ENCODE results near the gene FKBP5. TPM values are rescaled to one million over a fixed set of nuclear protein-coding genes. Genes with fewer than 3 reads are reported as not detected.

Gene FKBP5
- total RNA-seq, 2 experiments from 2014 or later, result 42.5 to 79.1 TPM

DNA sequence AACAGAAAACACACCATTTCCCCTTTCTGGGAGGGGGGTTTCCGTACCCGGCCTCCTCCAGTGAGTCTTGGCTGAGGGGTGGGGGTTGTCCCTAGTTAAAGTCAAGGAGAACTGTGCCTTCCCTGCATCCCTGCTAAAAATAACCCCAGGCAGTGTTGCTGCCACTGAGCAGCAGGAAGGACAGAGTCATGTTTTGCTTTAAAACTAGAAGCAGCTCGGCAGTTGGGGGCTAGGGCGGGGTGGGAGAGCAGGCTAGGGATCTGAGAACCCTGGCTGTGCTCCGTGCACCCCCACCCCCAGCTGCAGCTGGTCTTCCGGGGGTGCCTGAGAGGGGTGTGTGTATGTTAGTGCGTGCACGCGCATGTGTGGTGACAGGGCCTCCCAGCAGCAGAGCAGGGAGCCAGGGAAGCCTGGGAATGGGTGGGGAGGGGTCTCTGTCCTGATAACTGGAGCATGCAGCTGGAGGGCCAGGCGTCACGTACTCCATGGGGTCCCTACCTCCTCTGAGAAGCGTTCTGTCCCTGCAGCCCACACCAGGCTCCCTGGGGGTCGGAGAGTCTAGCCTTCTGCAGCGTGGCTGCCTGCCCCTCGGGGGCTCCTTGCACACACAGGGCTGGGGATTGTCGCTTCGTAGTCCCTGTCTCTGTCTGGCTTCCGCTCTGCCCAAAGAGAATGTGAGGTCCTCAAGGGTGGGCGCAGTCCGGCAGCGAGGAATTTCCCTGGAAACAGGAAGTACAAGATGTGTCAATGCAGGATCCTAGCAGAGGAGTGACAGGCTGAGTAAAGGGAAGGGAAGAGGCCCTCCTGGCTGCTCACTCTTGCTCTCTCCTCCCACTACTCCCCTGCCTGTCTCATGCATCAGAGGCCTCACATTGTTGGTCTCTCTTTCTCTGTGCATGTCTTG lies 31.4 kb upstream of the FKBP5 start:
- H3K27ac ChIP-seq (ENCODE audit: low read depth, low read length, poor library complexity, severe bottlenecking), result peak overlapping the region; percentile 89
- TF ChIP-seq CTCF (conservative IDR thresholded peaks at IDR 0.05; ENCODE audit: low read length) (no peak), EZH2phosphoT487 (IDR thresholded peaks at IDR 0.05; ENCODE audit: borderline replicate concordance, low read depth, low read length) (no peak)
- no peaks in the 10 kb centered on the region for H4K20me1 ChIP-seq (ENCODE audit: insufficient read depth, low read length)
- H3K79me2 ChIP-seq (ENCODE audit: insufficient read depth, low read depth, low read length), result no peaks in the 10 kb centered on the region
- peak; percentile 83 for DNase-seq (ENCODE audit: low spot score)
- H3K9me3 ChIP-seq (ENCODE audit: low read length), result no peaks in the 10 kb centered on the region
- peak overlapping the region; percentile 51 for H3K4me3 ChIP-seq (ENCODE audit: low read depth, low read length, poor library complexity, severe bottlenecking)
- peak overlapping the region; percentile 39; the same call in 1 of the 2 replicates for H2AFZ ChIP-seq (ENCODE audit: low read length)
- CTCF ChIA-PET (ENCODE audit: unreplicated experiment), result interaction anchor here (0.6 to 0.9 kb wide), 4 partner anchors 30 to 387 kb away, joined by 3 to 16 read pairs (median 4); no protein-coding TSS in a partner anchor
- BruUV-seq (replicated peaks), result no TSS peak
- H3K4me2 ChIP-seq (ENCODE audit: low read length), result peak overlapping the region; percentile 65
- H3K9me2 ChIP-seq (ENCODE audit: insufficient read depth, low read length), result no peaks in the 10 kb centered on the region
- H3K4me1 ChIP-seq (ENCODE audit: insufficient read depth, low read length, poor library complexity, severe bottlenecking), result peaks cover 80% of the 10 kb centered on the region
- POLR2A ChIA-PET, result interaction anchor here (0.6 to 0.8 kb wide), 2 partner anchors 8 to 882 kb away, joined by 3 read pairs; no protein-coding TSS in a partner anchor
- intact Hi-C loops (cut with micrococcal nuclease; ENCODE audit: unreplicated experiment), result loop anchor here (2.0 kb wide), 1 partner anchor 31 kb away; the partner anchor contains the start of gene FKBP5
- peaks cover 7% of the 10 kb centered on the region for H3K36me3 ChIP-seq (ENCODE audit: insufficient read depth, low read length)

DNA sequence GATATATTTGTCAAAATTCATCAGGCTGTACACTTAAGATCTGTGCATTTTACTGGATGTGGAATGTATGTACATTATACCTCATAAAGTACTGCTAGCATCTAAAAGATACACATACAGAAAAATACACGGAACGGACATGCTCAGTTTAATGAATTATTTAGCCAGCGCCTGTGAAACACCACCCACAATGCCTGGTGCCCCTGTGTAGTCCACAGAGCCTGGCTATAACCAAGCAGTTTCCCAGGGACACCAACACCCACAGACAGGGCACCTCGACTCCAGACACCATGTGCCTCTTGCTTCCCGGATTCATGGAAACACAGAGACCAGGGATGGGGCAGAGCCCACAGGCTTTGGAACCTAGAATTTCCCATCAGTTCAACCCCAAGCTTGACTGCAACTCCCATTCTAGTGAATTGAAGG lies 30.7 kb upstream of the FKBP5 start:
- BruUV-seq (replicated peaks), result no TSS peak
- peaks cover 73% of the 10 kb centered on the region for H3K4me1 ChIP-seq (ENCODE audit: insufficient read depth, low read length, poor library complexity, severe bottlenecking)
- peak overlapping the region; percentile 51 for H3K4me3 ChIP-seq (ENCODE audit: low read depth, low read length, poor library complexity, severe bottlenecking)

More for the DNA sequence above, 30.7 kb upstream of the FKBP5 start:
- peak overlapping the region; percentile 89 for H3K27ac ChIP-seq (ENCODE audit: low read depth, low read length, poor library complexity, severe bottlenecking)
- DNase-seq (ENCODE audit: low spot score), result no peak
- intact Hi-C loops (cut with micrococcal nuclease; ENCODE audit: unreplicated experiment), result loop anchor here (2.0 kb wide), 1 partner anchor 31 kb away; the partner anchor contains the start of gene FKBP5
- TF ChIP-seq CTCF (conservative IDR thresholded peaks at IDR 0.05; ENCODE audit: low read length) (no peak), EZH2phosphoT487 (IDR thresholded peaks at IDR 0.05; ENCODE audit: borderline replicate concordance, low read depth, low read length) (no peak)
- POLR2A ChIA-PET, result interaction anchor here (0.9 kb wide), 1 partner anchor 8 kb away, joined by 3 read pairs; no protein-coding TSS in a partner anchor
- H3K79me2 ChIP-seq (ENCODE audit: insufficient read depth, low read depth, low read length), result no peaks in the 10 kb centered on the region
- H4K20me1 ChIP-seq (ENCODE audit: insufficient read depth, low read length), result no peaks in the 10 kb centered on the region
- H3K9me2 ChIP-seq (ENCODE audit: insufficient read depth, low read length), result no peaks in the 10 kb centered on the region
- CTCF ChIA-PET (ENCODE audit: unreplicated experiment), result interaction anchor here (0.6 to 0.9 kb wide), 2 partner anchors 30 to 387 kb away, joined by 4 to 16 read pairs; no protein-coding TSS in a partner anchor
- peaks cover 7% of the 10 kb centered on the region for H3K36me3 ChIP-seq (ENCODE audit: insufficient read depth, low read length)
- peak overlapping the region; percentile 39; the same call in 1 of the 2 replicates for H2AFZ ChIP-seq (ENCODE audit: low read length)
- no peaks in the 10 kb centered on the region for H3K9me3 ChIP-seq (ENCODE audit: low read length)
- H3K4me2 ChIP-seq (ENCODE audit: low read length), result peak overlapping the region; percentile 65
